Cardiac fibroblast (primary cell): ENCODE data around the gene TXNDC17.
A peak's percentile ranks its signal among the peaks of the same experiment; 100 is the strongest.

Experiments
- DNase-seq, 2 donors: peaks; one replicate each; pipeline versions ENCODE4 v3.0.0 to v3.0.0-alpha.2; 2010; ENCODE audit warnings: low read depth in 2 of 2
- H3K4me3 ChIP-seq, 2 donors: replicated peaks in 1 of 2; 1 replicate in 1 of 2; 2 replicates in 1 of 2; pipeline ENCODE4 v1.5.1; 2011; ENCODE audit warnings: low read depth in 2 of 2, low read length in 2 of 2, mild to moderate bottlenecking in 2 of 2, moderate library complexity in 1 of 2
- CTCF ChIP-seq: IDR thresholded peaks from one replicate; pipeline ENCODE4 v1.5.1; 2011; ENCODE audit warnings: low read depth, mild to moderate bottlenecking, low read length, inconsistent platforms

The TXNDC17 gene

GRCh38 chr17:6641247-6641863, 495 bp downstream of the TXNDC17 start:
- no peak for DNase-seq
- no peak for TF ChIP-seq CTCF
- H3K4me3 ChIP-seq: peak overlapping the region; percentile 97 to 99

GRCh38 chr17:6642592-6642991, 1.7 kb downstream of the TXNDC17 start:
- no peak for DNase-seq
- no peak overlapping the region for H3K4me3 ChIP-seq
- TF ChIP-seq CTCF: no peak

- DNase-seq: peak in 1 of 2 donors; percentile 81
- no peak overlapping the region for H3K4me3 ChIP-seq
- TF ChIP-seq CTCF: no peak
Observed at GRCh38 chr17:6643451-6644125, 2.7 kb downstream of the TXNDC17 start.

GRCh38 chr17:6648181-6648580, 7.3 kb downstream of the TXNDC17 start:
- TF ChIP-seq CTCF: peak; percentile 15
- no peak overlapping the region for H3K4me3 ChIP-seq
- DNase-seq: peak in 1 of 2 donors; percentile 11

GRCh38 chr17:6651354-6651918, 10.6 kb downstream of the TXNDC17 start, which contains the start of the genes C17orf100 and MED31:
Gene C17orf100, plus strand, starts transcription at chr17:6651762. Its CDS starts 152 bp downstream, at chr17:6651914.
Gene MED31, minus strand, starts transcription at chr17:6651605. Its CDS starts 77 bp downstream, at chr17:6651528.
- peak; percentile 92 to 93 for DNase-seq
- TF ChIP-seq CTCF: no peak
- H3K4me3 ChIP-seq: peak within 1 kb of the TSS; percentile 83 to 98

- H3K4me3 ChIP-seq: peak overlapping the region; percentile 83 to 98
- no peak for TF ChIP-seq CTCF
- DNase-seq: peak in 1 of 2 donors; percentile 29
Observed at GRCh38 chr17:6651919-6652452, 11.1 kb downstream of the TXNDC17 start.
